GM19372 (cell line): ENCODE measurements around the gene S100A6.
"Not testable (repeated sequence)": the region's sequence is repeated elsewhere in the genome, so short reads cannot be mapped to it uniquely, and the experiment has no call there.

Experiments used
- ATAC-seq: cut with Tn5 transposase; IDR thresholded peaks from one replicate; pipeline ENCODE4 v1.9.1; 2021; ENCODE audit warnings: mild to moderate bottlenecking, low read depth, moderate library complexity; ENCODE audit not compliant: unreplicated experiment

S100A6 gene

DNA sequence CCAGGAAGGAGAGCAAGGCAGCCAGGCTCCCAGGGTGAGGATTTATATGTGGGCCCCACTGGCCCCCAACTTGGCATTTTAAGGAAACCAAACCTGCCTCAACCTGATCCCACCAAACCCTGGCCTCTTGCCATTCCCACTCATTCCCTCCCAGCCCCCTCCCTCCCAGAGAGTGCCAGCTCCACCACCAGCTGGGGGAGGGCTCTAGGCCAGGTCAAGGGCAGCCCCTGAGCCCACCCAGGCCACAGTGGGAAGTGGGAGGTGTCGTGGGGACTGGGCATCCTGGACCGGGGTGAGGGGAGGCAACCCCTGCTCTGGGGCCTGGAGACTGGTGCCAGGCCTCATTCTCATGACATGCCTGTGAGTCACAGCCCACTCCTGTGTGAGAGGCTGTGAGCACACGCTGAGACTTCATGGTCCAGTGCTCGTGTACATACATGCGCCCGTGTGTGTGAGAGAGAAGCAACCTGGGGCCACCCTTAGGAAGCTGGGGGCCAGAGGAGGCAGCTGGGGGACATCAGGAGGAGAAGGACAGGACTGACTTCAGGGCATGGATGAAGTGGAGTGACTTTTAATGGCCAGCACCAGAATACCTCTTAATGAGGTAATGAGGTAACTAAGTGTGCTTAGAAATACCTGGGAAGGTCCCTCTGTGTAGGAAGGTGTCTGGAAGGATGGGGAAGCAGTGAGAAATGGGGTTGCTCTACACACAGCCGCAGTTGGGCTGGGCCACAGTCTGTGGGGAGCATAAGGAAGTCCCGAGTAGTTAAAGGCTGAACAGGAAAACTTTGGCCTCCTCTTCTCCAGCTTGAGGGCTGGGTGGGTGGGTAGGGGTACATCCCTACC lies 30.0 kb upstream of the S100A6 start, which contains the start of gene S100A2:
TSS of gene S100A2 (minus strand) at position 316 of the 846 bp plus-strand sequence. CDS start 1,967 bp downstream, outside the sequence.
- no peak for ATAC-seq

DNA sequence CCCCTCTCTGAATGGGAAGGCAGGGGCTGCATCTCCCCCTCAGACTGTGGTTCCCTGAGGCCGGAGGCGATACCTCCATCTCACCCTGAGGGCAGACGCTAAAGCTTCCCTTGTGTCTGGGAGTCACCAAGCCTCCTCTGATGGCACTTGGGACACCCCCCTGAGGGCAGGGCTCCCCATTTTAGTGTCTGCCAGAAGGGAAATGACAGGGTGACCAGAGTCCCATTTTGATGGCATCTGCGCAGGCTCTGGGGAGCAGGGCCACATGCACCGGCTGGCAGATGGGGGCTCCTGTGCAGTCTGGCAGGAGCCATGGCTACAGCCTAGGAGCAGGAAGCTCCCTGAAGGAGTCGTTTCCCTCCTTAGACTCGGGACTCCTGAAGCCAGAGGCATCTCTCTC lies 28.2 kb upstream of the S100A6 start:
- no peak for ATAC-seq

DNA sequence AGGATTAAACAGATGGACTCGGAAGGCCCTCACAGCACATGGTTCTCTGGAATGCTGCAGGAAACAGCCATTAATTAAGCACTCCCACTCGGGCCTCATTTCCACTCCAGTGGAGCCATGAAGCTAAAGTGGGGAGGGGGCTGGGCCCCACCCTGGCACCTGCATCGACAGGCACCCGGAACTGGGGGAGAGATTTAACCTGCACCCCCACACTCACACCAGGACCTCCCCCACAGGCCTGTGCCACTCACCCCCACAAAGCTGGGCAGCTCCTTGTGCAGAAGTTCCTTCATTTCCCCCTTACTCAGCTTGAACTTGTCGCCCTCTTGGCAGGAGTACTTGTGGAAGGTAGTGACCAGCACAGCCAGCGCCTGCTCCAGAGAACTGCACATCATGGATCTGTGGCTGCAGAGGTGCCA lies 27.7 kb upstream of the S100A6 start:
- ATAC-seq, result no peak

DNA sequence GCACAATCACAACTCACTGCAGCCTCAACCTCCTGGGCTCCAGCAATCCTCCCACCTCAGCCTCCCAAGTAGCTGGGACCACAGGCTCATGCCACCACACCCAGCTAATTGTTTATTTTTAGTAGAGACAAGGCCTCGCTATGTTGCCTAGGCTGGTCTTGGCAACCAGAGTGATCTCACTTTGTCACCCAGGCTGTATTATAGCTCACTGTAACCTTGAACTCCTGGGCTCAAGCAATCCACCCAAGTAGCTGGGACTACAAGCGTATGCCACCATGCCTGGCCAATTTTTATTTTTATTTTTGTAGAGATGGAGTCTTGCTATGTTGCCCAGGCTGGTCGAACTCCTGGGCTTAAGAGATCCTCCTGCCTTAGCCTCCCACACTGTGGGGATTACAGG lies 26.2 kb upstream of the S100A6 start:
- ATAC-seq, result not testable (repeated sequence)

DNA sequence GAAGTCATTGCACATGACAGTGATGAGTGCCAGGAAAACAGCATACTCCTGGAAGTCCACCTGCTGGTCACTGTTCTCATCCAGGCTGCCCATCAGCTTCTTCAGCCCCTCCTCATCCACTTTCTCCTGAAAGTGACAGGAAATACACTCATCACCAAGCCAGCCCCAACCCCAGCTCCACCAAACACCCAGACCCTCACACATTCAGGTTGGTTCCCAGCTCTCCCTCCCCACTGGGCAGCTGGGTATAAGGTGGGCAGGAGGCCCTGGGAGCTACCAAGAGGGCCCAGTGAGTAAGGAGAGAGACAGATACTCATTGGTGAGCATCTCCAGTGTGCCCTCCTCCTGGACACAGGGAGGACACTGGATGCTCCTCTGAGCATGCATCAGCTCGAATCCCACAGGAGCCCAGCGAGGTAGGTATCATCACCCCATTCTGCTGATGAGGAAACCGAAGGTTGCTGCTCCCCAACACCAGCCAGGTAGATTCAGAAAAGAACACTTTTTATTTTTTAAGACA lies 25.7 kb upstream of the S100A6 start:
- no peak for ATAC-seq

DNA sequence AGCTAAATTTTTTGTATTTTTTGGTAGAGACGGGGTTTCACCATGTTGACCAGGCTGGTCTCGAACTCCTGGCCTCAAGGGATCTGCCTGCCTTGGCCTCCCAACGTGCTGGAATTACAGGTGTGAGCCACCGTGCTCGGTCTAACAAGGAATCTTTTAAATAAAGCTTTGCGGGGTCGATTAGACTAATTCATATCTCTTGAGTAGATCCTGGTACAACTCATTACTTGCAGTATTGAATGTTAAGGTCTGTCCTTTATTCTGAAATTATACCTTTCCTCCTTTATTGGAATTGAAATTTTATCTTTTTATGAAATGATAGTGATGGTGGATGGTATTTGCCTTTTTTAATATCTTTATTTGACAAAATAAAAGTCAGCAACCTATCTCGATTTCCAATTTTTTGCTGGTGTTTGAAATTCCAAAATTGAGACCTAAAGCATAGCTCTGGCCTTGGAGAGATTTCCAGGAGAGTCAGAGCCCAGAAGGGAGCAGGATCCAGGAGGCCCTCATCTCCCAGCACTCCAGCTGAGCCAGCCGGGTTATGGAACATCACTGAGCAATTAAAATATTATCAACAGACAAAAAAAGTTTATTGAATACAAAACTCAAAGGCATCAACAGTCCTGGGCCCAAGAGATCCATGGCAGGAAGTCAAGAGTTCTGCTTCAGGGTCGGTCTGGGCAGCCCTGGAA lies 25.1 kb upstream of the S100A6 start:
- no peak for ATAC-seq

DNA sequence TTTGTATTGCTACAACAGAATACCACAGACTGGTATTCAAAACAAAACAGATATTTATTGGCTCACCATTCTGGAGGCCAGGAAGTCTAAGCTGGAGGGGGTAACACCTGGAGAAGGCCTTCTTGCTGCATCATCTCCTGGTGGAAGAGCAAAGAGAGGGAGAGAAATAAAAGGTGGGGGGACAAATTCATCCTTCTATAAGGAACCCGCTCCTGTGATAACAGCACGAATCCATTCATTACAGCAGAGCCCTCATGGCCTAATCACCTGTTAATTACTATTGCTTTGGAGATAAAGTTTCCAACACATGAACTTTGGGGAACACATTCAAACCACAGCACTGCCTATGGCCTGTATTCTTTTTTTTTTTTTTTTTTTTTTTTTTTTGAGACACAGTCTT lies 24.4 kb upstream of the S100A6 start:
- no peak for ATAC-seq

DNA sequence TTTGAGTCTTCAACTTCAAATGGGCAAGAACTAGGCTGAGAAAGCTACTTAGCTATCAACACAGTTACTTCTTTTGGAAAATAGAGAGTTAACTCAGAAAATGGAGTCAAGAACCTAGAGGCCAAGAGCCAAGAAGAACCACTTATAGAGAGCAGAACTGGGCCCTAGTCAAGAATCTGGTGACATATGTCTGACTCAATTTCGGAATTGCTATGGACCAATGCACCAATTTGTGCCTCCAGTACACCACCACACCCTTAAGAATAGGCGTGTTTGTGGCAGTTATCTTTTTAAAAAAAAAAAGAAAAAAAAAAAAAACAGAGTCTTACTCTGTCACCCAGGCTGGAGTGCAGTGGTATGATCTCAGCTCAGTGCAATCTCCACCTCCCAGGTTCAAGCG lies 22.1 kb upstream of the S100A6 start:
- ATAC-seq, result no peak

DNA sequence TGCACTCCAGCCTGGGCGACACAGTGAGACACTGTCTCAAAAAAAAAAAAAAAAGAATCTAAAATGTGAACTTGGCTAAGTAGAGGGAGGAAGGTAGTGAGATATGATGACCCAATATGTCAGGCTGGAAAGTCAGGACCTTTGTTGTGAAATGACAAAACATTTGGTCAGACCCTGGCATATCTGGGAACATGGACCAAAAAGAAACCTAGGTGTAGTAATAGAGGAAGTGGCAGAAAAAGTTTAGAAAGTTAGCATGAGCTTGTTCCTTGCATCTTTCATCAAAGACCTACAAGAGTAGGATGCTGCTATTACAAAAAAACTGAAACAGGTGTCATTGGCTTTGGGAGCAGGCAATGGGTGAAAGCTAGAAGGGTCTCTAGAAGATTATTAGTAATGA lies 20.6 kb upstream of the S100A6 start:
- ATAC-seq, result no peak

DNA sequence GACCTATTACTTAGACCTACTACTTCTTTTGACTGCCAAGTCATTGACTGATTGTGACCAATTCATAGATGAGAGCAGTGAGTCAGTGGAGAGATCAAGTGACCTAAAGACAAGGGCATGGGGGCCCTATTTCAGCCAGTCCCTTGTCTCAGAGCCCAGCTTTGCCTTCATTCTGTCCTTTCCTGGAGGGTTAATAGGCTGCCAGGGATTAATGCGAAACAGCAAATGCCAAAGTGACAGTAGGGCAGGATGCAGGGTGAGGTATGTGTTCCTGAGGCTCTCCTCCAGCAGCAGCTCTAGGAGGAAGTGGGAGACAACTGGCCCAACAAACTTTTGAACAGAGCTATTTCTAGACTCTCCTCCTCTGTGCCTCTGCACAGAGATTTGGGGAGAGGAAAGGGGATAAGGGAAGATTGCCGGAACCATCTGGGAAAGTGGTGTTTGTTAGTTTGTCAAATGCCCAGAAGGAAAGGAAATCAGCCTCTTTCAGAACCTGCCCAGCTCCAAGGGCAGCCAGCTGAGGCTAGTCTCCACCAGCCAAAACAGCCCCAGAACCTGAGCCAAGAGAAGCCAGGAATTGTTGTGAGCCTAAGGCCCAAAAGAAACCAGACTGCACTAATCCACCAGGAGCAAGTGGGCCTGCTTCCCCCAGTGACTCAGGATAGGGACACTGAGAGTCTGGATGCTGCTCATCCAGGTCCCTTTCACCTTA lies 18.2 kb upstream of the S100A6 start:
- ATAC-seq, result no peak

DNA sequence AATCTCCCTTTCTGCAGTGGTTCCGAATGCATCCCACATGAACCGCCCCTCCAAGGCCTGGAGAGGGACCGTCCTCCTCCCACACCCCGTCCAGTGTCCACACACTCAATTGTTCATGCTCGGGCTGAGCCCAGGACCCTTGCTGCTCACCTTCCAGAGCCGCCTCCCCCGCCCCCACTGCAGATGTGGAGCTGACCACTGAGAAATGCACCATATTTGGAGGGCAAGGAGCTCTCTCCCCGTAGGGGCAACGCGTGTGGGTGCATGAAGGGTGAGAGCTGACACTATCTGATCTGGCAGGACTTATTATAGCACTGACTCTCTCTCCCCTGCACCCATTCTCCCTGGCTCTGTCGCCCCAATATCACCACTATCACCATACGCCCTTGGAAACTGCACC lies 17.3 kb upstream of the S100A6 start:
- ATAC-seq, result no peak

DNA sequence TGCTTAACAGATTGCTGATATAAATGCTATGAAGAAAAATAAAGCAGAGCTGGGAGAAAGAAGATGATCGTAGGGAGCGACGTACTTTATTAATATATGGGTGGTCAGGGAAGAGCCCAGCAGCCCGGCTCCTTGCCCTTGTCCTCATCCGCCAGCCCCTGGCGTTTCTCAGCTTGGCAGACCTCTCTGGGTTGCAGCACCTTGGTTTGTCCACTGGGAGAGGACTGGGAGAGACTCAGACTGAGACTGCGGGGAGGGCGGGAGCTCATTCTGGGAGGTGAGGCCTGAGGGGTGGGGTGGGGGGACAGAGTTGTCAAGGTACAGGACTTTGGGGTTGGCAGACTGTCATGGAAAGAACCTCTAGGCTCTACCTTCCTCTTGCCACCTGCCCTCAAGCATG lies 16.5 kb upstream of the S100A6 start:
- ATAC-seq, result no peak

DNA sequence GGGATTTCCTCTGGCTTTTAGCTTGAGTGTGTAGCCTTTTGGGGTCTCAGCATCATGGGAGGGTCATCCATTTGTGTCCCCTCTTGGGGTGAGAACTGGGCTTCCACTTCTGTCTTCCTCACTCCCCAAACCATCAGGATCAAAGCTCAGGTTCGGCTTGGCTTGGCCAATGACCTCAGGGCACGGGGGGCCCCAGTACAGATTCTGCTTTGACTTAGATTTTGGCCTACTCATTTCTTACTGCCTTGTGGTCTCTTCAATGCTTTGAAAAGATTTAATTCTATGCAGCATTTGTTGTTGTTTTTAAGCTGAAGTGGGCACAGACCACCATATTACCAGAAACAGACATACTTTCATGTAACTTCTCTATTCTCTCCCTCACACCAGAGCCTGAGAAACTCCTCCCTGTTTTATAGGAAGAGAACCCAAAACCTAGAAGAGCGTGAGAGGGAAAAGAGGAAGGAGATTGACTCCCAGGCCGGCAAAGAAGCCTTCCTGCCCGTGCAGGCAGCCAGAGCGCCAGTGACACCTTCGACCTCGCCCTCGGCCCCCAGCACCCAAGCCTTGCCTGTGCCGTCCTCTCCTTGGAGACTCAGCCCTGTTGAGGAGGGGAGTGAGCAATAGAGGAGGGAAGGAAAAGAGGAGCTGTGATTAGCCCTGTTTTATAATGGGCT lies 15.2 kb upstream of the S100A6 start:
- no peak for ATAC-seq

DNA sequence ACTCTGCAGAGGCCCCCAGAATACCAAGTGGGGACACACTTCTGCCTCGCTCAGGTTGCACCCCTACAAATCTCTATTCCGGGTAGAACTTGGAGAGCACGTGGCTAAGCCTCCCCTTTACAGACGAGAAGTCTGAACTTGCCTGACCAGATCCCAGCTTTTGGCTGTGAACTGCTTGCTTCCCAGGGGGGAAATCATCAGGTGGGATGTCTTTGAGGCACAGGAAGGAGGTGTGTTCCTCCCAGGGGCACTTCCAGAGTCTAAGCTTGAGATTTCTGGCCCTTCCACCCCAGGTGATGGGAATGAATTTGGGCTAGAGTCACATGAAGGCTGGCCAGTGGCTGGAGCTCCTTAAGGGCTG lies 14.6 kb upstream of the S100A6 start:
- no peak for ATAC-seq

DNA sequence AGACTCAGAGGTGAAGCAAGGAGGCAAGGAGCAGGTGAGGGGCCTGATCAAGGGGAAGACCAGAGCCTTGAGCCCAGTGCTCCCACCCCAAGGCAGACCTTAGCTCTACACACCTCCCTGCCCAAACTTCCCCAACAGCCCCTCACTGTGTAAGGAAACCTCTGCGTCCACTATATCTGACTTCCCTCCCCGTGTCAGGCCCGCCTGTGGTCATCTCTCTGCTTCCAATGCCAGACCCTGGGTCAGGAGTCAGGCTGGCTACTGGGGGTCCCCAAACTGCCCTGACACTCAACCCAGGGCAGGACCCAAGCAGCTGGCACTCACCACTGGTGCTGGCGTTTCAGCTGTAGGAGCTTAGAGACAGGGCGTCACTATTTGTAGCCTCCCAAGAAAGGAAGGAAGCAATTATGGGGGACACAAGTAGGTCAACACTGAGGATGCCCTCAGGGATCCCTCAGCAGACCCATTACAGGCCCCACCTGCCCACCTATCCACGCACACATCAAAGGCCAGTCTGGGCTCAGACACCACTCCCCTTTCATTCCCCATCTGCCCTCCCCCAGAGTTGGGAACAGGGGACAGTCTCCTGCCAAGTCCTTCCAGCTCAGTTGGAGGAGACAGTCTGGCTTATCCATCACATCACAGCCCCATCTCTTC lies 14.1 kb upstream of the S100A6 start:
- no peak for ATAC-seq

DNA sequence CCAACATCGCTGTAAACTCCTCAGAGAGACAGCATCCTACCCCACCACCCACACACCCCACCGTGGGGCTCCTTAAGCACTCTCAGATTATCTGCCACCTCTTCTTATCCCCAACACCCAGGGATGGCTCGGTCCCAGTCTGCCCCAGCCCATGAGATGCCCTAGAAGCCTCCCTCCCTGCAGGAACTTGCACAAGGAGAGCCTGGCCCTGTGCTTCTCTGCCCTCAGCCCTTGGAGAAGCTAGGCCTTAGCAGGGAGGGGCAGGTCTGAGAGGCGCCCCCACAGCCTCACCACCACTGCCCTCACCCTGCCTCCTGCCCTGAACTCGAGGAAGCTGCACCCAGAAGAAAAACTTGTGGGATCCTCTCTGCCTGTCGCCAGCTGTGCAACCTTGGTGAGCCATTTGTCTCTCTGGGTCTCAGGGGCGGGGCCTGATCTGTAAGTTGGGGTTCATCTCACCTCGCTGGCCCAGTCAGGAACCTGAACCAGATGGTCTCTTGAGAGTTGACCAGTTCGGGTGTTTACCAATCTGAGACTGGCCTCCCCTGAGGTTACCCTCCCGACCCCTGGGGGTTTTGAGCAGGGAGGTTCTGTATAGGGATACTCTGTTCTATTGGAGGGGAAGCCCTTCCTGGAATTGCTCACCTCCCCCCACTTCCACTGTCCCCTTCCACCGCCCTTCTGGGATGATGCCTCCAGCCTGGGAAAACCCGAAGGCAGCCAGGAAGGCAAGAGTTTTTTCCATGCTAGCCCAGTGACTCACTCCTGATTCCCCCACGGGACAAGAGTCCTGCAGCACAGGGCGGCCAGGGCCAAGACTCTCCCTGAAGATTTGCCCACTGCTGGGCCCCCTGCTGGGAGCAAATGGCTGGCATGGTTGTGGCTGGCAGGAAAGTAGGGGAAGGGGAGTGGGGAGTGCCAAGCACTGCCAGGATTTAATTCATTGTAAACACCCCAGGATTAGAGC lies 13.2 kb upstream of the S100A6 start, which contains the start of gene S100A3:
TSS of gene S100A3 (minus strand) at position 537 of the 967 bp plus-strand sequence. CDS start 773 bp downstream, outside the sequence.
- ATAC-seq, result no peak

DNA sequence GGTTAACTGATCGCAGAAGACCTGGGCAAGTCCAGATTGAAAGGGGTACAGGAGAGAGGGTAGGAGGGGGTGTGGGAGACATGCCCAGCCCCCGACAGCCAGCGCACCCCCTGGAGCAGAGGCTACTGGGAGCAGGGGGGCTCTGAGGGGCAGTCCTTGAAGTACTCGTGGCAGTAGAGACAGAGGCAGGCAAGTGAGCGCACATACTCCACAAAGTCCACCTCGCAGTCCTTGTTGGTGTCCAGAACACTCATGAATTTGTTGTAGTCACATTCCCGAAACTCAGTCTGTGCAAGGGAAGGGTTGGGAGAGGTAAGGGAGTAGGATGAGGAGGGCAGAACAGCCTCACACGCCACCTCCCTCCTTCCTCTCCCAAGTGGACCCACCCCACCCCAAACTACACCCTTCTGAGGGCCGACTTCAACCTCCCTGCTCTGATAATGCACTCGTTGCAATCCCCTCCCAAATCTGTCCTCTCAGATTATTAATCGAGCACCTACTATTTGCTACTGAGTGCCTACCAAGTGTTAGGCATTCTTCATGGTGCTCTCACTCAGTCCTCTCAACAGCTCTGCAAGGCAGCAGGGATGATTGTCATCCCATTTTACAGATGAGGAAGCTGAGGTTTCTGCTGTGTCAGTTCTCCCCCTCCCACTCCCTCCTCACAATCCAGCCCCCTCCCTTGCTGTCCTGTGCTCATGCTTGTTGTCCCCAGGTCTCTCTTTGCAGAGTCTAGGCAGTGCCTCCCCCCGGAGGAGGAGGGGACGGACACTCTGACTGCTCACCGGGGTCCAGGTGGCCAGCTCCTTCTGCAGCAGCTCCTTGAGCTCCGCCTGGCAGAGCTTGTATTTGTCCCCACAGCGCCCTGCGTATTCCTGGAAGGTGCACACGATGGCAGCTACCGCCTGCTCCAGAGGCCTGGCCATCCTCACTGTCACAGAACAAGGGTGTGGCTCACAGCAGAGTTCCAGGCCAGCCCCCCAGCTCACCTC lies 12.1 kb upstream of the S100A6 start:
- ATAC-seq, result no peak
